ENCODE measurements around the gene IMPACT.

- TF ChIP-seq CTCF (IDR thresholded peaks at IDR 0.05) (no peak), POLR2A (IDR thresholded peaks at IDR 0.05) (no peak)
Measured at GRCh38 chr18:24461996-24462395, 35.5 kb downstream of the IMPACT start.

Measured in body of pancreas (tissue), 4 donors.